ENCODE results near the gene FUT6. TPM values are rescaled to one million over a fixed set of nuclear protein-coding genes. Genes with fewer than 3 reads are reported as not detected.

FUT6 gene
- total RNA-seq, 6 experiments from 2014 or later, result not detected

DNA sequence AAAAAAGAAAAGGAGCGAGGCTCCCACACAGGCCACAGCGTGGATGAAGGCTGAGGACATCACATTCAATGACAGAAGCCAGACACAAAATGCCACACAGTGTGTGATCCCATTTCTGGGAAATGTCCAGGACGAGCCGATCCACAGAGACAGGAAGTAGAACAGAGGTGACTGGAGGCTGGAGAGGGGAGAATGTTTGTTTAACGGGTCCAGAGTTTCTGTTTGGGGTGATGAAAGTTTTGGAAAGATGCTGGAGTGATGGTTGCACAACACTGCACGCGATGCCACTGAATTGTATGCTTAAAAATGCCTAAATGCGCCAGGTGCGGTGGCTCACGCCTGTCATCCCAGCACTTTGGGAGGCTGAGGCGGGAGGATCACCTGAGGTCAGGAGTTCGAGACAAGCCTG is 31.5 kb upstream of the FUT6 start:
- Mint-ChIP-seq H3K9me3 (no peaks in the 10 kb centered on the region), H3K27me3 (ENCODE audit: insufficient read depth) (peaks cover 15% of the 10 kb centered on the region), H3K4me3 (no peak overlapping the region), H3K4me1 (ENCODE audit: low read depth) (0 out of 2 replicates have a peak, but pooled peaks cover 4% of the 10 kb centered on the region), H3K27ac (no peak overlapping the region), H3K36me3 (ENCODE audit: low read depth) (no peaks in the 10 kb centered on the region; the same call in 1 of the 2 replicates)
- no peak for DNase-seq
- TF ChIP-seq, protein P1, sequence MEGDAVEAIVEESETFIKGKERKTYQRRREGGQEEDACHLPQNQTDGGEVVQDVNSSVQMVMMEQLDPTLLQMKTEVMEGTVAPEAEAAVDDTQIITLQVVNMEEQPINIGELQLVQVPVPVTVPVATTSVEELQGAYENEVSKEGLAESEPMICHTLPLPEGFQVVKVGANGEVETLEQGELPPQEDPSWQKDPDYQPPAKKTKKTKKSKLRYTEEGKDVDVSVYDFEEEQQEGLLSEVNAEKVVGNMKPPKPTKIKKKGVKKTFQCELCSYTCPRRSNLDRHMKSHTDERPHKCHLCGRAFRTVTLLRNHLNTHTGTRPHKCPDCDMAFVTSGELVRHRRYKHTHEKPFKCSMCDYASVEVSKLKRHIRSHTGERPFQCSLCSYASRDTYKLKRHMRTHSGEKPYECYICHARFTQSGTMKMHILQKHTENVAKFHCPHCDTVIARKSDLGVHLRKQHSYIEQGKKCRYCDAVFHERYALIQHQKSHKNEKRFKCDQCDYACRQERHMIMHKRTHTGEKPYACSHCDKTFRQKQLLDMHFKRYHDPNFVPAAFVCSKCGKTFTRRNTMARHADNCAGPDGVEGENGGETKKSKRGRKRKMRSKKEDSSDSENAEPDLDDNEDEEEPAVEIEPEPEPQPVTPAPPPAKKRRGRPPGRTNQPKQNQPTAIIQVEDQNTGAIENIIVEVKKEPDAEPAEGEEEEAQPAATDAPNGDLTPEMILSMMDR (IDR thresholded peaks at IDR 0.05), result no peak

DNA sequence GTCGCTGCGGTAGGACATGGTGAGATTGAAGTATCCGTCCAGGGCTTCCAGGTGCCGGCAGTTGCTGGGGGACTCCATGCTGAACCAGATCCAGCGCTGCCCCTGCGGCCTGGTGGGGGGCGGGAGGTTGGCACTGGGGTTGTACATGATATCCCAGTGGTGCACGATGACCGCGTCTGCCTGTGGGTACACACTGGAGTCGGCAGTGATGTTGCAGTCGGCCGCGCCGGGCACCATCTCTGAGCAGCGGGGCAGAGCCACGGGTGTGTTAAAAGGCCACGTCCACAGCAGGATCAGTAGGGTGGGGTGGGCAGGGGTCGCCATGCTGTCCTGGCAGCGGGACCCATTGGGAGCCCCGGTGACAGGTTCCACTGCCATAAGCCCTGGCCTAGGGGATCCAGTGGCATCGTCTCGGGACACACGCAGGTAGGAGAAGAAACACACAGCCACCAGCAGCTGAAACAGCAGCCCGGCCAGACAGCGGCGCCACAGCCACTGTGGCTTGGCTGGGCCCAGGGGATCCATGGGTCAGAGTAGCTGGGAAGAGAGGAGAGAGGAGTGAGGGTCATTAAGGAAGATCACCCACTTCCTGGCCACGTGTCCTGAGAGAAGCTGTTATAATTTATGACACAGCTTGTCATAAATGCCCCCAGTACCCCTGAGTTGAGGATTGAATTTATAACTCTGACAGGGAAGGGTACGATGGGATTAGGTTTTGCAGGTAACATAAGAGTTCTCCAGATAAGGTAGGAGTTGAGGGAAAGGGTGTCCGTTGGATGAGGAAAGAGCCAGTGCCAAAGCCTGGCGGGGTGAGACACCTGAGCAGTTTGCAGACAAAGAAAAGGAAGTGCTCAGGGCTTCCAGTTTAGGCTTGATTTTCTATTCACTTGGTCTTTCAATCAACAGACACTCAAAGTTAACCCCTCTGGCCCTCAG is 28.0 kb upstream of the FUT6 start:
- Mint-ChIP-seq H3K36me3 (ENCODE audit: low read depth) (no peaks in the 10 kb centered on the region), H3K4me1 (ENCODE audit: low read depth) (no peaks in the 10 kb centered on the region), H3K27ac (no peak overlapping the region), H3K27me3 (ENCODE audit: insufficient read depth) (peaks cover 21% of the 10 kb centered on the region), H3K4me3 (no peak overlapping the region), H3K9me3 (no peaks in the 10 kb centered on the region)
- DNase-seq, result no peak
- TF ChIP-seq, protein P1 (IDR thresholded peaks at IDR 0.05), result no peak

DNA sequence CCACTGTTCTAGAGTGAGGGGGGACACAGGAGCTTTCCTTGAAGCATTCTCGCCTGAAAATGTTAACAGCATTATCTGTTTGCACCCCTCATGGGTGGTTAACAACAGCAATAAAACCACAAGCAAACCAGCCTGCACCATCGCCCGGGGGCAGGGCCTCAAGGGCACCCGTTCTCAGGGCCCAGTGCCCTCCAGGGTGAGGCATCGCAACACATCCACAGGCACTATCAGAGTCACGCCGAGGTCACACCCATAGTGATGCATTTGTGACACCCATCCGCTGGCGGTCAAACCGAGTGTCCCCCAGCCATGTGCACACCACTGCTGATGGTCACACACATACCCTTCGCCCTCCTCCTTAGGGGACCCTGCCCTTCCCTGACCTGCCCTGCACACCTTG is 26.3 kb upstream of the FUT6 start:
- no peaks in the 10 kb centered on the region; the same call in 1 of the 2 replicates for H3K4me1 Mint-ChIP-seq (ENCODE audit: low read depth)
- no peaks in the 10 kb centered on the region for H3K36me3 Mint-ChIP-seq (ENCODE audit: low read depth)
- no peak overlapping the region for H3K27ac Mint-ChIP-seq
- no peaks in the 10 kb centered on the region for H3K9me3 Mint-ChIP-seq
- peaks cover 27% of the 10 kb centered on the region for H3K27me3 Mint-ChIP-seq (ENCODE audit: insufficient read depth)
- no peak overlapping the region for H3K4me3 Mint-ChIP-seq
- TF ChIP-seq, protein P1 (IDR thresholded peaks at IDR 0.05), result no peak
- DNase-seq, result no peak

DNA sequence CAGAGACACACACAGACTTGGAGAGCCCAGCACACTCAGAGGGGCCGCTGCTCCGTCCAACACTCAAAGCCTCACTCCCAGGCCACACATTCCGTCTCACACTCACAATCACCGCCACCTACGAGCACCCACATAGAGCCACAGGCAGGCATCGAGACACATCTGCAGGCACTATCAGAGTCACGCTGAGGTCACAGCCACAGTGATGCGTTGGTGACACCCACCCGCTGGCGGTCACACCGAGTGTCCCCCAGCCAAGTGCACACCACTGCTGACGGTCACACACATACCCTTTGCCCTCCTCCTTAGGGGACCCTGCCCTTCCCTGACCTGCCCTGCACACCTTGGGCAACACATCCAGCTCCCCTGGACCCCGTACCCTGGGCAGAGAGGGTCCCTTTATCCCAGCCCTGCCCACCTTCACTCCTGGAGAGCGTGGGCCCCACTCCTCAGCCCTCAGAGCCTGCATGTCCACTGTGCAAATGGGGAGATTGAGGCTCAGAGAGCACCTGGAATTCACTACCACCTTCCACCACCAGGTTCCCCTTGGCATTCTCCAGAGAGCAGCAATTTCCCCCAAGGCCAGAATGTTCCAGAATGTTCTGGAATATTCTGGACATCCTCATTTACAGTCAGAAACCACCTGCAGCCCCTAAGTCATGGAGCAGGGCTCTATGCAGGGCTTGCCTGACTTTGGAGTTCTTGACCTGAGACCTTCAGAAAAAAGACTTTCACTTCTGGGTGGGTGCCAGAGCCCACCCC is 25.4 kb upstream of the FUT6 start:
- no peaks in the 10 kb centered on the region for H3K9me3 Mint-ChIP-seq
- no peaks in the 10 kb centered on the region for H3K36me3 Mint-ChIP-seq (ENCODE audit: low read depth)
- no peaks in the 10 kb centered on the region; the same call in 1 of the 2 replicates for H3K4me1 Mint-ChIP-seq (ENCODE audit: low read depth)
- peaks cover 27% of the 10 kb centered on the region for H3K27me3 Mint-ChIP-seq (ENCODE audit: insufficient read depth)
- H3K27ac Mint-ChIP-seq, result no peak overlapping the region
- no peak for DNase-seq
- H3K4me3 Mint-ChIP-seq, result no peak overlapping the region
- TF ChIP-seq, protein P1 (IDR thresholded peaks at IDR 0.05), result peak; percentile 62

DNA sequence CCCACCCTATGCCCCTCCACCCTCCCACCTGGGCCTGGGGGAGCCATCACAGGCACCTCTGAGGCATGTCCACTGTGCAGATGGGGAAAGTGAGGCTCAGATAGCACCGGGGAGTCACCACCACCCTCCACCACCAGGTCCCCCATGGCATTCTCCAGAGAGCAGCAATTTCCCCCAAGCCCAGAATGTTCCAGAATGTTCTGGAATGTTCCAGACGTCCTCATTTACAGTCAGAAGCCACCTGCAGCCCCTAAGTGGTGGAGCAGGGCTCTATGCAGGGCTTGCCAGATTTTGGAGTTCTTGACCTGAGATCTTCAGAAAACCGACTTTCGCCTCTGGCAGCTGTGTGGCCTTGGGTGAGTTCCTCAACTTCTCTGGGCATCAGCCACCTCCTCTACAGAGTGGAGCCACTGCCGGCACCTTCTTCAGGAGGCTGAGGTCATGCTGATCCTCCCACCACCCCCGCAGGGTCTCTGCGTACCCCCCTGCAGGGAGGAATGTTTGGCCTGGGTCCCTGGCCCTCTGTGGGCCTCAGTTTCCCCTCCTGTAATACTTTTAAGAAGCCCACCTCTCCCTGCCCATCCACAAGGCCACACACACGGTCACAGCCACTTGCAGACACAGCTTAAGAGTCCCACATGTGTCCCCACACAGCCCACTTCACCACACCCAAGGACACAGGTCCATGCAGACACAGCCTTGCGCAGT is 24.7 kb upstream of the FUT6 start:
- TF ChIP-seq, protein P1 (IDR thresholded peaks at IDR 0.05), result no peak
- Mint-ChIP-seq H3K4me1 (ENCODE audit: low read depth) (no peaks in the 10 kb centered on the region; the same call in 1 of the 2 replicates), H3K9me3 (no peaks in the 10 kb centered on the region), H3K36me3 (ENCODE audit: low read depth) (no peaks in the 10 kb centered on the region), H3K27ac (no peak overlapping the region), H3K4me3 (no peak overlapping the region), H3K27me3 (ENCODE audit: insufficient read depth) (peaks cover 27% of the 10 kb centered on the region)
- DNase-seq, result no peak
